ENCODE results near the gene DCLK3. TPM values are rescaled to one million over a fixed set of nuclear protein-coding genes. Genes with fewer than 3 reads are reported as not detected.

Gene DCLK3
- total and polyA plus RNA-seq, 2 of the 8 experiments (the other 6 are each of a cell fraction or from before 2014, with no cell fraction given) = 0.27 to 0.63 TPM

DNA sequence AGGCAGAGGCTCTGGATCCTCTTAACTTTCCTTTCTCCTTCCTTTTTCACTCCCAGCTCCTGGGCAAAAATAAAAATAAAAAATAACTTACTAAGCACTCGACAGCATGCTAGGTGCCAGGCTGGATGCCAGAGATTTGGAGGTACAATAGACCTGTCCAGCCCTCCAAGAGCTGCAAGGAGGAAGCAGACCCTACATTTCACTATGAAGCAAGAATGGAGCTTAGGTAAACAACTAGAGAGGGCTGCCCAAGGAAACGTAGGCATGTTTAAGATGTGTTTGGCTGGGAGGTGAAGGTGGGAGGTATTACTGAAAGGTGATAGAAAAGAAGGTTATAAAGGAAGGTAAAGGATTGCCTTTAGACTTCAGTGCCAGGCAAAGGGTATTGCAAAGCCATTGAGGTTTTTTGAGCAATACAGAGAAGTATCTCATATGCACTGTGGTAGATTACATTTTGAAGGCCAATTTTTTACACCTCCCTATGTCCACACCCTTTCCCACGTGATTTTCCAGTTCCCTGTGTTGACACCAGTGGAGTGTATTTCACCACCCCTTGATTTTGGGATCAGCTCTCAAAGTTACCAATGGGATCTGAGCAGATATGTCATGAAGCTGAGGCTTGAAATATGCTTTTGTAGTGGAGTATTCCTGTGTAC lies 69.1 kb downstream of the DCLK3 start:
- FAIRE-seq = no peak
- POLR2A ChIA-PET (ENCODE audit: partially characterized antibody) = no interaction called here
- H2AK5ac ChIP-seq (ENCODE audit: low read depth, low read length) = no peak overlapping the region
- TF ChIP-seq, protein P1, sequence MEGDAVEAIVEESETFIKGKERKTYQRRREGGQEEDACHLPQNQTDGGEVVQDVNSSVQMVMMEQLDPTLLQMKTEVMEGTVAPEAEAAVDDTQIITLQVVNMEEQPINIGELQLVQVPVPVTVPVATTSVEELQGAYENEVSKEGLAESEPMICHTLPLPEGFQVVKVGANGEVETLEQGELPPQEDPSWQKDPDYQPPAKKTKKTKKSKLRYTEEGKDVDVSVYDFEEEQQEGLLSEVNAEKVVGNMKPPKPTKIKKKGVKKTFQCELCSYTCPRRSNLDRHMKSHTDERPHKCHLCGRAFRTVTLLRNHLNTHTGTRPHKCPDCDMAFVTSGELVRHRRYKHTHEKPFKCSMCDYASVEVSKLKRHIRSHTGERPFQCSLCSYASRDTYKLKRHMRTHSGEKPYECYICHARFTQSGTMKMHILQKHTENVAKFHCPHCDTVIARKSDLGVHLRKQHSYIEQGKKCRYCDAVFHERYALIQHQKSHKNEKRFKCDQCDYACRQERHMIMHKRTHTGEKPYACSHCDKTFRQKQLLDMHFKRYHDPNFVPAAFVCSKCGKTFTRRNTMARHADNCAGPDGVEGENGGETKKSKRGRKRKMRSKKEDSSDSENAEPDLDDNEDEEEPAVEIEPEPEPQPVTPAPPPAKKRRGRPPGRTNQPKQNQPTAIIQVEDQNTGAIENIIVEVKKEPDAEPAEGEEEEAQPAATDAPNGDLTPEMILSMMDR (IDR thresholded peaks at IDR 0.05; ENCODE audit: control extremely low read depth in 1 of 3, insufficient read depth in 1 of 3, low read depth in 1 of 3, low read length in 3 of 3) = no peak

More for the DNA sequence above, 69.1 kb downstream of the DCLK3 start:
- CTCF ChIA-PET (ENCODE audit: partially characterized antibody) = interaction anchor here (1.0 to 1.4 kb wide), 5 partner anchors 60 to 571 kb away, joined by 3 to 5 read pairs (median 3); no protein-coding TSS in a partner anchor
- 90% methylated on average over 3 of the region's 3 CpGs; no CpG with 5 or more reads in 1 of the 2 experiments for WGBS, 2 experiments (ENCODE audit: extremely low coverage in 1 of 2, insufficient coverage in 1 of 2, insufficient read length in 1 of 2, insufficient replicate concordance in 2 of 2, low coverage in 1 of 2, low lambda C conversion rate in 2 of 2, missing lambda C conversion rate in 1 of 2)
- no peak overlapping the region for H3K4ac ChIP-seq (replicated peaks; ENCODE audit: insufficient read length, low read depth, low read length)
- H2BK120ac ChIP-seq (replicated peaks; ENCODE audit: low read depth, low read length) = no peak overlapping the region
- no peak overlapping the region for H3K14ac ChIP-seq (ENCODE audit: insufficient read length)
- no peak overlapping the region for H2BK15ac ChIP-seq (ENCODE audit: low read length)
- H4K20me1 ChIP-seq (replicated peaks in 1 of 2; ENCODE audit: control insufficient read depth in 1 of 2, insufficient read depth in 2 of 2, low read length in 2 of 2) = no peaks in the 10 kb centered on the region
- H3K23ac ChIP-seq (ENCODE audit: insufficient read length) = no peak overlapping the region
- no peak overlapping the region for H2BK5ac ChIP-seq (ENCODE audit: low read depth, low read length)
- H3K79me2 ChIP-seq (ENCODE audit: control insufficient read depth in 1 of 2, insufficient read depth in 2 of 2, low read length in 2 of 2) = no peaks in the 10 kb centered on the region
- H3K18ac ChIP-seq (ENCODE audit: extremely low read depth, low read length) = no peak overlapping the region
- H3K4me2 ChIP-seq (ENCODE audit: insufficient read depth in 1 of 2, low read depth in 2 of 2, low read length in 2 of 2) = no peak overlapping the region
- H3K79me1 ChIP-seq (ENCODE audit: low read depth, low read length) = no peaks in the 10 kb centered on the region
- H3K23me2 ChIP-seq (ENCODE audit: low read depth, low read length) = no peaks in the 10 kb centered on the region
- no peak overlapping the region for H4K91ac ChIP-seq (replicated peaks; ENCODE audit: insufficient read length, low read length)
- H3K9me3 ChIP-seq (ENCODE audit: insufficient read depth in 2 of 2, low read depth in 1 of 2, low read length in 1 of 2) = peaks cover 7 to 14% of the 10 kb centered on the region in 2 experiments; a peak in 2 of 4 replicates
- H2BK20ac ChIP-seq (ENCODE audit: low read length) = no peak overlapping the region
- no peaks in the 10 kb centered on the region for H3K27me3 ChIP-seq (replicated peaks in 1 of 4; ENCODE audit: control insufficient read depth in 3 of 4, extremely low read depth in 1 of 4, insufficient read depth in 3 of 4, low read length in 3 of 4)
- H4K5ac ChIP-seq (ENCODE audit: insufficient read length, low read depth, low read length) = no peak overlapping the region
- DNase-seq (ENCODE audit: low read depth in 1 of 2, low spot score in 2 of 2) = no peak
- H4K8ac ChIP-seq (ENCODE audit: extremely low read depth, insufficient read depth, low read length) = no peak overlapping the region
- H3K9ac ChIP-seq (replicated peaks in 1 of 4; ENCODE audit: extremely low read depth in 1 of 4, low read depth in 3 of 4, low read length in 3 of 4) = no peak overlapping the region
- no peak overlapping the region for H3K56ac ChIP-seq (replicated peaks; ENCODE audit: insufficient read length, low read depth, low read length)
- H3K4me3 ChIP-seq (ENCODE audit: extremely low read depth in 1 of 4, insufficient read depth in 2 of 4, low read depth in 3 of 4, low read length in 4 of 4) = no peak overlapping the region
- no peaks in the 10 kb centered on the region for H3K4me1 ChIP-seq (replicated peaks in 1 of 4; ENCODE audit: control insufficient read depth in 3 of 4, insufficient read depth in 4 of 4, low read length in 3 of 4)
- H3K27ac ChIP-seq (ENCODE audit: low read depth, low read length) = no peak overlapping the region
- no peak overlapping the region for H2BK12ac ChIP-seq (ENCODE audit: low read depth, low read length)
- H3K36me3 ChIP-seq (ENCODE audit: control insufficient read depth in 2 of 4, insufficient read depth in 4 of 4, low read length in 3 of 4) = no peaks in the 10 kb centered on the region
- H2AFZ ChIP-seq (ENCODE audit: low read length) = no peak overlapping the region
